NAMALWA (cell line): ENCODE results near the gene MYO5A.
"Not testable (repeated sequence)": the region's sequence is repeated elsewhere in the genome, so short reads cannot be mapped to it uniquely, and the experiment has no call there.

Source experiments
- DNase-seq: peaks from one replicate; pipeline ENCODE4 v3.0.0-alpha.2; 2015; ENCODE audit warnings: low spot score

Gene MYO5A

GRCh38 chr15:52505151-52505550, 23.5 kb downstream of the MYO5A start:
- DNase-seq = no peak

- peak; percentile 74 for DNase-seq
Measured at GRCh38 chr15:52503788-52504496, 24.7 kb downstream of the MYO5A start.

- DNase-seq = no peak
Measured at GRCh38 chr15:52502608-52503007, 26.1 kb downstream of the MYO5A start.

GRCh38 chr15:52499506-52499905, 29.2 kb downstream of the MYO5A start:
- DNase-seq = no peak

- no peak for DNase-seq
Measured at GRCh38 chr15:52498706-52499105, 30.0 kb downstream of the MYO5A start.

- DNase-seq = no peak
Measured at GRCh38 chr15:52496776-52497470, 31.8 kb downstream of the MYO5A start.

- DNase-seq = no peak
Measured at GRCh38 chr15:52496175-52496574, 32.5 kb downstream of the MYO5A start.

GRCh38 chr15:52495125-52495524, 33.6 kb downstream of the MYO5A start:
- no peak for DNase-seq

- DNase-seq = no peak
Measured at GRCh38 chr15:52493968-52494367, 34.7 kb downstream of the MYO5A start.

- no peak for DNase-seq
Measured at GRCh38 chr15:52492132-52492531, 36.5 kb downstream of the MYO5A start.

GRCh38 chr15:52491472-52491871, 37.2 kb downstream of the MYO5A start:
- no peak for DNase-seq

GRCh38 chr15:52489430-52489829, 39.2 kb downstream of the MYO5A start:
- not testable (repeated sequence) for DNase-seq

GRCh38 chr15:52488830-52489229, 39.9 kb downstream of the MYO5A start:
- DNase-seq = no peak

- DNase-seq = no peak
Measured at GRCh38 chr15:52486003-52486996, 42.4 kb downstream of the MYO5A start.

- DNase-seq = no peak
Measured at GRCh38 chr15:52485290-52485689, 43.4 kb downstream of the MYO5A start.

- no peak for DNase-seq
Measured at GRCh38 chr15:52483707-52484106, 45.0 kb downstream of the MYO5A start.

GRCh38 chr15:52481915-52482314, 46.8 kb downstream of the MYO5A start:
- DNase-seq = peak; percentile 85

GRCh38 chr15:52480990-52481389, 47.7 kb downstream of the MYO5A start:
- DNase-seq = no peak

- no peak for DNase-seq
Measured at GRCh38 chr15:52466716-52467115, 62.0 kb downstream of the MYO5A start.

GRCh38 chr15:52466134-52466701, 62.5 kb downstream of the MYO5A start:
- DNase-seq = peak; percentile 93

GRCh38 chr15:52464478-52464877, 64.2 kb downstream of the MYO5A start:
- no peak for DNase-seq

GRCh38 chr15:52464040-52464439, 64.6 kb downstream of the MYO5A start:
- no peak for DNase-seq
